Choroid plexus epithelial cell (primary cell): ENCODE data around the gene BTC.

Experiments
- DNase-seq: peaks from one replicate; pipeline ENCODE4 v3.0.0-alpha.2; 2010; ENCODE audit warnings: low read depth
- H3K4me3 ChIP-seq: 2 replicates; pipeline ENCODE4 v1.5.1; 2011; ENCODE audit warnings: low read depth, mild to moderate bottlenecking, control low read depth, low read length, moderate library complexity
- TF ChIP-seq, protein P1 (sequence below): conservative IDR thresholded peaks from 2 replicates; pipeline ENCODE4 v1.5.1; 2011; ENCODE audit warnings: low read depth, mild to moderate bottlenecking, control low read depth, inconsistent platforms, low read length, moderate library complexity

Gene BTC

DNA sequence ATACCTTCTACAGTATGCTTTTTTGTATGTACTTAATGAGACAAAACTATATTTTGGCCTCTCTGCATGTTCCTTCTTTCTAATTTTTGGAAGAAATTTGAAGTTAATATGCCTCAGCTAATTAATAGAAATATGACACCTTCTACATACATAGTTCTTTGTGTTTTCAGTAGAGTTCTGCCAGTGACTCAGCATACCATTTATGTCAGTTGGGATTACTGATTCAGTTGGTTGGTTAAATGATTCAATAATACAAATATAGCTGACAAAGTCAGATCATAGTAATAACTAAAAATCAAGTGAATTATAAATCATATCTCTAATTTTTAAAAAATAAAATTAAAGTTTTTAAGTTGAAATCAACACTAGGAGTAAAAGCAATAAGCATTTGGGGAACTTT is 16.8 kb downstream of the BTC start:
- TF ChIP-seq, protein P1, sequence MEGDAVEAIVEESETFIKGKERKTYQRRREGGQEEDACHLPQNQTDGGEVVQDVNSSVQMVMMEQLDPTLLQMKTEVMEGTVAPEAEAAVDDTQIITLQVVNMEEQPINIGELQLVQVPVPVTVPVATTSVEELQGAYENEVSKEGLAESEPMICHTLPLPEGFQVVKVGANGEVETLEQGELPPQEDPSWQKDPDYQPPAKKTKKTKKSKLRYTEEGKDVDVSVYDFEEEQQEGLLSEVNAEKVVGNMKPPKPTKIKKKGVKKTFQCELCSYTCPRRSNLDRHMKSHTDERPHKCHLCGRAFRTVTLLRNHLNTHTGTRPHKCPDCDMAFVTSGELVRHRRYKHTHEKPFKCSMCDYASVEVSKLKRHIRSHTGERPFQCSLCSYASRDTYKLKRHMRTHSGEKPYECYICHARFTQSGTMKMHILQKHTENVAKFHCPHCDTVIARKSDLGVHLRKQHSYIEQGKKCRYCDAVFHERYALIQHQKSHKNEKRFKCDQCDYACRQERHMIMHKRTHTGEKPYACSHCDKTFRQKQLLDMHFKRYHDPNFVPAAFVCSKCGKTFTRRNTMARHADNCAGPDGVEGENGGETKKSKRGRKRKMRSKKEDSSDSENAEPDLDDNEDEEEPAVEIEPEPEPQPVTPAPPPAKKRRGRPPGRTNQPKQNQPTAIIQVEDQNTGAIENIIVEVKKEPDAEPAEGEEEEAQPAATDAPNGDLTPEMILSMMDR, result no peak
- H3K4me3 ChIP-seq, result no peak overlapping the region
- DNase-seq, result no peak

DNA sequence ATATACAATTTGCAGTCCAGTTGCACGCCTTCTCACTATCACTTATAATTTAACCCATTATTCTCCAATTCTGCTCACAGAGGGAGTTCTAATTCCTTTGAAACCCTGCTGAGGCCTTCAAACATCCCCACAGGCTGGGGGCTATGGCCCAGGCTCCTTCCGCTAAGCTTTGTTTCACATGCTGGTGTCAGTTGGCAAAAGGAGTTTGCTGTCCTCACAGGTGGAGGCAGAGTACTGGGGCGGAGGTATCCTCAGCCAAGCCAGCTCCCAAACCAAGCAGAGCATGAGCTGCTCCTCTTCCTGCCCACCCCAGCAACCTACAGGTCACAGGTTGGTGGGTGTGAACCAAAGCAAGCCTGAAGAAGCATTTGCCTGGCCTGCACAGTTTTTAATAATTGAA is 21.5 kb downstream of the BTC start:
- no peak overlapping the region for H3K4me3 ChIP-seq
- TF ChIP-seq, protein P1, result no peak
- DNase-seq, result no peak

DNA sequence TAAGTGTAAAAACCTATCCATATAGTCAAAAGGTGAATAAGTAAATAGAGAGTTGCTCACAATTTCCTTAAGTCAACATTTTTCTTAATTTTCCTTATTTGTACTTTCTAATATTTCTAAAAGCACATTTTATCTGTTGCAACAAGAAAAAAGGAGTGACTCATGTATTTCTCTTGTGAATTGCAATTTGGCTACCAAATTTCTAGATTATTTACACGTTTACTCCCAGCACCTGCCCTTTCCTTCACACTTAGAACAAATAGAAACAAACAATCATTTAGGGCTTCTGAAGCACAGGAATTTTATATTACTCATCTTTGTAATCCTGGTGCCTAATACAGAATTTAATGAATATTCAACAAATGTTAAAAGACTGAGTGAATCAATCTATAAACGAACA is 22.2 kb downstream of the BTC start:
- no peak overlapping the region for H3K4me3 ChIP-seq
- no peak for DNase-seq
- TF ChIP-seq, protein P1, result no peak

DNA sequence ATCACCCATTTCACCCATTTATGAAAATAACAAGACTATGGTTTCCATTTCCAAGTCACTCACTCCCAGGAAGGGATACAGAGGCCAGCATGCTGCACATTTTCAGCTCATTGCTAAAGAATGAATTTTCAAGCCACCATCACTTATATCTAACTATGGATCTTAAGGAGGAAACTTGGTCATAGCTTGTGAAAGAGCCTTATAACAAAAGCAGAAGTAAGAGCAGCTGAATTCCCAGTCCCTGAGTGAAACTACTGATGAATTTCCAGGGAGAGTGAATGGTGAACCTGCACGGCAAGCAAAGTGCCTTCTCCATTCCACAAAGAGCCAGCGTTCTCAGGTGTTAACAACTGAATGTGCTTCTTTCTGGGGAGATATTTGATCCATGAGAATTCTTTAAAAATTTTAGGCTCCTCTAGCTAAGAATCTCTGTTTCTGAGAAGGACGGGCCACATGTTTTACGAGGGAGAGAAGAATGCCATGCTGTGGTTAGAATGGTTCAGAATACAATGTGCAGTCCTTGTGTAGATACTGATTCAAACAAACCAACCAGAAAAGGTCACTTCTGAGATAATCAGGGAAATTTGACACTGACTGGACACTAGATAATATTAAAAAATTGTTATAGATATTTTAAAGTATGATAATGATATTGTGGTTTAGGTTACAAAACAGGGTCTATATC is 24.0 kb downstream of the BTC start:
- no peak overlapping the region for H3K4me3 ChIP-seq
- TF ChIP-seq, protein P1, result no peak
- no peak for DNase-seq

DNA sequence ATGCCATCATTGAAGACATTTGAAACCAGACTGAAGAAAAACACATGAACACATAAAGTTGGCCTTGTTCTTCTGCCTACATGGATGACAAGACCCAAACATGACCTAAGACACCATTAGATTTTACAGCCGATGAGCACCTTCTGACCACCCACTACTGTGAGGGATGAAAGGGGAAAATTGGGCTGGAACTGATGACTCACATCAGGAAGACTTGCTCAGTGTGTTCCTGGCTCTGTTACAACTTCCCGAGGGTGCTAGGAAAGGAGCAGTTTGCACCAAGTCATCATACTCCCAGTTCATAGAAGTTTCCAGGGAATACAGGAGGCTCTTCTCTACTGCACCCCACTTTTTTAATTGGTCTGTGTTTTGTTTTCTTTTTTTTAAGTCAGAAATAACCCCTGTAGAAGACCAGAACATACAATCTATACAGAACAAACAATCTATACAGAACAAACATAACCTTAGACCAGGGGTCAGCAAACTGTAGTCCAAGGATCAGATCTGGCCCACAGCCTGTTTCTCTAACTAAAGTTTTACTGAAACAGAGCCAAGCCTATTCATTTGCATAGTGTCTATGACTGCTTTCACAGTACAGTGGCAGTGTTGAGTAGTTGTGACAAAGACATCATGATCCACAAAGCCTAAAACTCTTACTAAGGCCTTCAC is 25.3 kb downstream of the BTC start:
- H3K4me3 ChIP-seq, result no peak overlapping the region
- DNase-seq, result peak; percentile 50
- TF ChIP-seq, protein P1, result no peak

DNA sequence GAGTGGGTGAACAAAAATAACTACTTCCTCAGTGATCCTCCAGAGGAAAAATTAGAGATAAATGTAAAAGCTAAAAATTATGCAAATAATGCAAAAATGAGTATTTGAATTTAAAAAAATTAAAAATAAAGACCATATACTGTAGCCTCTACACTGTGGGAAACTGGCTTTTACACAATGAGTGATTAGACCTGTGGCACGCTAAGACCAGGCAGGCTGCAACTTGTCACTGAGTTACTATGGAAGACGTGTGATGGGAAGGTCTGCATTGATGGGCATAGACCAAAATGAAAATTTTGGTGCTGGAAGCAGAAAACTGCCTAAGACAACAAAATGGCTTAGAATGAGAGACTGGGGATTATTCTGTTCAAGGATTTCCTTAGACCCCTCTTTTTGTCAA is 30.2 kb downstream of the BTC start:
- DNase-seq, result no peak
- H3K4me3 ChIP-seq, result no peak overlapping the region
- TF ChIP-seq, protein P1, result no peak

DNA sequence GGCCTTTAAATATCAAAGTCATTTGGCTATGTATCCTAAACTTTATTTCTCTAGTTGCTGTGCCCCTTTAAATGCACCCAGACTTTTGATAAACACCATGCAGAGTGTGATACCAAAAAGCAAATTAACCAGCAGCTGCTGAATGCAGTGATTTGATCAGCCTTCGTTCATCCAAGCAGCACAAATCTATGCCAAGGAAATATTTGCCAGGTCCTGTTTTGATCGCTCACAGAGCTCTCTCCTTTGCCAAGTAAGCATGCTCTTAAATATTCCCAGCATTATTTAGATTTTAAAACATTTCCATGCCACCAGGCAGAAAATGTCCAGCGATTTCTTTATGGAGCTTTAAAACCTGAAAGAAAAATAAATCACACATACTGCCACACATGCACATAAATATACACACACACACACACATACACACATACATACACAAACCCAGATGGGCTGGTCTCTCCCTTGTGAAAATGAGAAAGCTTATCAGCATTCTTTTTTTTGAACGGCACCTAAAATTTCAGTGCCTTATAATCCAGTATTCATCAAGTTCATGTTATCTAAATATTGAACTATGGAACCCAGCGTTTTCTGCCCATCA is 35.7 kb downstream of the BTC start:
- H3K4me3 ChIP-seq, result no peak overlapping the region
- no peak for DNase-seq
- TF ChIP-seq, protein P1, result no peak
